KG1 (cell line): ENCODE data around the gene POLR3GL.
"Not testable (repeated sequence)": the region's sequence is repeated elsewhere in the genome, so short reads cannot be mapped to it uniquely, and the experiment has no call there.

ENCODE experiments used
- DNase-seq: peaks from one replicate; lab custom pipeline; 2025; lab: John Stamatoyannopoulos, UW

Gene POLR3GL

DNA sequence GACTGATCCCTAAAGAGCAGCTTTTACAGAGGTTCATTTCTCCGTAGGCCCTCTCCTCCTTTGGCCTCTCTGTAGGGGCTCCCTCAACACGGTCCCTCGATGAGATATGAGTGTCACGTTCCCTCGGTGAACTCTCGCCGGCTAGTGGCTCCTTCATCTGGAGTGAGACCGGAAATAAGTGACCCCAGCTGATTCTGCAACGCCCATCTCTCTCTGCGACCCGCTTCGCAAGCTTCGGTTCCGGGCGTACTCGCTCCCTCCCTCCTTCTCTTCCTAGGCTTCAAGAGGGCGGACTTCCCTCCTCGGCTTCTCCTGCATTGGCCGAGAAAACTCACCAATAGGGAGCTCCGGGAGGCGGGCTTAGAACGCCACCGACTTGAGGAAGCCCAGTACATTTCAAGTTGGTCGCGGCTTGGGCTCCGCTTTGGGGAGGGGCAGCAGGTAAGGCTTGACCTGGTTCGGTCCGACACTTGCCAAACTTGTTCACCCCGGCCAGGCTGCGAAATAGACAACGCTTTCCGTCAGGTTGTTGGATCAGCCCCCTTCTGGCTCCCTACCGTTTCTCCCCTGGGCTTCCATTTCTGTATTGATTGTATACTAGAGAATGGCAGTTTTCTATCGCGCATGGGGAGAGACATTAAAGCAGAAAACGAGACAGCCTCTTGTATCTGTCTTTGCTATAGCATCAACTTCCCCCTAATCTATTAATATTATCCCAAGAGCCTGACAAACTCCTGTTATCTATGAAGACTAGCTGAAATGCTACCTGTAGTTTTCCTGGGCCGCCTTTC, at the start of gene POLR3GL, which contains the start of gene ANKRD34A:
POLR3GL (plus strand) TSS at position 363 of the 791 bp plus-strand sequence. CDS start 10,176 bp downstream, outside the sequence.
ANKRD34A (minus strand) TSS at position 248 of the 791 bp plus-strand sequence. CDS start 2,816 bp downstream, outside the sequence.
- DNase-seq, result peak; percentile 85

DNA sequence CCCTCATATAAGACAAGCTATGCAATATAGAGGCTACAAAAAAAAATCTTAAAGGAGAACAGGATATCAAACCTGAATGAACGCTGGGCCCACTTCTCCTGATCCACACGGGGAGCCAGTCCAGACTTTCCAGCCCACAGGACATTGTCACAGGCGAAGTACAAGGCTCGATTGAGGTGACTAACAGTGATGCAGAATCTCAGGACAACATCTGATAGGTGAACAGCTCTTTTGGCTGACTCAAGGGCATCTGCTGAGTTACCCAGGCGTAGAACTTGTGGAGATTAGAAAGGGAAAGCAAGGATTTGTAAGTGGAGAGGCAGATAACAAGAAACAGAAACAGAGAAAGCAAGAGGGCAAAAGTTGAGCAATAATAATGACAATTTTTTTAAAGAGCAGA, 47.7 kb upstream of the POLR3GL start:
- DNase-seq, result no peak

DNA sequence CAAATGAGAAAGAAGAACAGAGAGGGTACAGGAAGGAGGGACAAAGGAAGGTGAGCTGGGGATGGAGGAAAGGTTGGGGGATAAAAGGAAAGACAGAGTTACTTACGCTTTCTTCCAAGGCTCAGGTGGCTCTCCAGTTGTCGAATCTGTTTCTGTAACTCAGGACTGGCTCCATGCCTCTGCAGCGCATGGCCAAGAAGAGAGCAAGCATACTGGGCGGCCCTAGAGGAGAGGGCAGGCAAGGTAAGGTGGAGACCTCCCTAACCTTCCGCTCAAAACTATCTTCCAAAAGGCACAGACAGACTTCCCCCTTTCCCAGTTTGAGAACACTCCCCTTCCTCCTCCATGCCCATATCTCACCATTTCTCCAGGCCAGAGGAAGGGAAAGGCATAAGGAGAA, 46.9 kb upstream of the POLR3GL start:
- no peak for DNase-seq

- peak; percentile 95 for DNase-seq
Measured at GRCh38 chr1:145918144-145918991, 46.1 kb upstream of the POLR3GL start, which contains the start of gene PEX11B. Gene PEX11B, minus strand, starts transcription at chr1:145918717. Its CDS starts 29 bp downstream, at chr1:145918688.

- DNase-seq, result no peak
Measured at GRCh38 chr1:145918992-145919939, 45.2 kb upstream of the POLR3GL start.

DNA sequence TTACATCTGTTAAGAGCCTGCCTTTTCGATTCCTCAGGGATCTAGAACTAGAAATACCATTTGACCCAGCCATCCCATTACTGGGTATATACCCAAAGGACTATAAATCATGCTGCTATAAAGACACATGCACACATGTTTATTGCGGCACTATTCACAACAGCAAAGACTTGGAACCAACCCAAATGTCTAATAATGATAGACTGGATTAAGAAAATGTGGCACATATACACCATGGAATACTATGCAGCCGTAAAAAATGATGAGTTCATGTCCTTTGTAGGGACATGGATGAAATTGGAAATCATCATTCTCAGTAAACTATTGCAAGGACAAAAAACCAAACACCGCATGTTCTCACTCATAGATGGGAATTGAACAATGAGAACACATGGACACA, 44.2 kb upstream of the POLR3GL start:
- not testable (repeated sequence) for DNase-seq

- no peak for DNase-seq
Measured at GRCh38 chr1:145922266-145922665, 42.2 kb upstream of the POLR3GL start.

GRCh38 chr1:145926686-145927062, 37.8 kb upstream of the POLR3GL start:
- no peak for DNase-seq

- peak; percentile 97 for DNase-seq
Measured at GRCh38 chr1:145927063-145927886, 37.2 kb upstream of the POLR3GL start, which contains the start of gene RBM8A. Gene RBM8A, minus strand, starts transcription at chr1:145927484. Its CDS starts 58 bp downstream, at chr1:145927426.

GRCh38 chr1:145927916-145928643, 36.4 kb upstream of the POLR3GL start:
- DNase-seq, result no peak

GRCh38 chr1:145932522-145933009, 31.9 kb upstream of the POLR3GL start:
- peak; percentile 36 for DNase-seq

- no peak for DNase-seq
Measured at GRCh38 chr1:145935708-145936107, 28.8 kb upstream of the POLR3GL start.

GRCh38 chr1:145936247-145936646, 28.2 kb upstream of the POLR3GL start:
- no peak for DNase-seq

DNA sequence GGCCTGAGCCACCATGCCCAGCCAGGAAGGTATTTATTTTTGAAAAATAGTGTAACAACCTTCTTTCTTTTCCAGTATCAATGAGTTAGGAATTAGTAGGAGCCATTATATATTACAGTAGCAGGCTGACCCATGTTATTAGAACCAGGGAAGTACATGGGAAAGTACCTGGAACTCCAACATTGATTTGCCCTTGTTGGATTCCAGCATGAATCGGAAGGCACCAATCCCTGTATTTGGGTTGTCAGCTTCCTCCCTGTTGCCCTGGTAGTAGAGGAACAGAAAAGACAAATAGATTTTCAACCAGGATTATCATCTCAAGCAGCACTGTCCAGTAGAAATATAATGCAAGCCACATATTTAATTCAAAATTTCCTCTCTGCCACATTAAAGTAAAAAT, 27.1 kb upstream of the POLR3GL start:
- no peak for DNase-seq

- DNase-seq, result no peak
Measured at GRCh38 chr1:145942405-145942804, 22.1 kb upstream of the POLR3GL start.

DNA sequence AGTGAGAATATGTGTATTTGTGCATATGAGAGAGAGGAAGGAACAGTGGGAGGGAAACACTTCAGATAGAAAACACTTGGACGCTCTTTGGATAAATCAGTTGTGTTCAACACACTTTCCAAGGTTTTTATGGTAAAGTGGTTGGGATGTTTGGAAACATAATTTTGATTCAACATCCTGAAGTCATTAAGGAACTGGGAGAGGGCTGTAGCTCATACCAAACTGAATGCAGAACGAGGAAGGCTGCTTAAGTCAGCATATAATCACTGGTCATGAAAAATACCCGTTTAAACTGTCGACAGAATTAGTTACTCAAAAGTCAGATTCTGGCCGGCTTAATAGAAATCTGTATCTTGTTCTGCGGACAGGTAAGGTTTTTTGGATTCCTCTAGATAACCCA, 21.6 kb upstream of the POLR3GL start:
- DNase-seq, result no peak

GRCh38 chr1:145944532-145944931, 20.0 kb upstream of the POLR3GL start:
- DNase-seq, result no peak

DNA sequence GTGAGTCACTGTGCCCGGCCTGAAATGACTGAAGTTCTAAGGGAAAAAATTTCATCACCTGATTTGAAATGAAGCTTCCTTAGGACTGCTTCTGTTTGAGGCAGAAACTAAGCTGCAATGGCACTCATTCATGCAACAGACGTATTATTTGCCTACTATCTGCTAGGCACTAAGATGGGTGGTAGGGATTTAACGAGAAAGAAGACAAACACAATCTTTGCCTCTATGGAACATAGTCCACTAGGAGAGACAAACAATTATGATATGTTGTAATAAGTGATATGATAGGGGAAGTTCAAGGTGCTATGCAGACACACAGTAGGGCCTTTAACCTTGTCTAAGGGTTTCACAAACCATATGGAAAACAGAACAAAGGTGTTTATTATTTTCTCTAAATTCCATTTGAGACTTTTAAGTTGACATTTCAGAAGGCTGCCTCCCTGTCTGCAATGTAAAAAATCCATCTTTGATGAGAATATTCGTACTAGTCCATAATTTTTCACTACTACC, 18.0 kb upstream of the POLR3GL start:
- DNase-seq, result no peak

- no peak for DNase-seq
Measured at GRCh38 chr1:145947551-145947950, 16.9 kb upstream of the POLR3GL start.

DNA sequence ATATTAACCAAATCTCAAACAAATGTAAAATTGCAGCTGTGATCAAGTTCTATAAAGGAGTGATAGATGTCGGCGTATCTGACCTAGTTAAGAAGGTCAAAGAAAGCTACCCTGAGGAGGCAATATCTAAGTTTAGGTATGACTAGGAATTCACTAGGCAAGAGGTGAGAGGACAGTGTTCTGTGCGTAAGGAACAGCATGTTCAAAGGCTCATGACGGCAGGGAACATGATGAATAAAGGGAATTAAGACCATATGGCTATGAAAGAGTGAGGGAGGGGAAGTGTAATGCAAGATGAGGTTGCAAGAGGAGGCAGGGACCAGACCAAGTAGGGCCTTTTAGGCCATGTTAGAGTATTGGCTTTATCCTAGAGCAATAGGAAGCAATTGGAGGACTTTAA, 15.3 kb upstream of the POLR3GL start:
- DNase-seq, result no peak
